ENCODE results near the gene TEPSIN. TPM values are rescaled to one million over a fixed set of nuclear protein-coding genes. Genes with fewer than 3 reads are reported as not detected.
A peak's percentile ranks its signal among the peaks of the same experiment; 100 is the strongest.

The TEPSIN gene
- total RNA-seq, 4 donors from 2014 or later, result 43.0 to 94.5 (median 55.3) TPM

DNA sequence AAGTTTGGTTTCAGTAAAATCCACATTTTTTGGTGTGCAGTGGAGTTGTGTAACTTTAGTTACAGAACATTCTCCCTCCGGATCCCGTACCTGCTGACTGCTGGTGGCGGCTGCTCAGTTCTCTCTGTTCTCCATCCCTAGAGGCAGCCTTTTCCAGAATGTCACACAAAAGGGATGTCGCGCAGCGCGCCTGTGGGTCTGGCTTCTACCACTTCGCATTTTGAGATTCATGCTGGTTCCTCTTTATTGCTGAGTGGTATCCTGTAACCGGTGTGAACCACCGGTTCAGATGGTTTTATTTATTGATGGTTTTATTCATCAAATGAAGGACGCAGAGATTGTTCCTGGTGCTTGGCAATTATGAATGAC, 15.1 kb downstream of the TEPSIN start:
- Histone ChIP-seq H3K27ac (no peak overlapping the region), H3K4me1 (peaks cover 23% of the 10 kb centered on the region), H3K36me3 (peaks cover 1% of the 10 kb centered on the region), H3K9me3 (no peaks in the 10 kb centered on the region), H3K27me3 (no peaks in the 10 kb centered on the region), H3K4me3 (peak overlapping the region; percentile 64)
- TF ChIP-seq EP300 (IDR thresholded peaks at IDR 0.05) (no peak), POLR2A (IDR thresholded peaks at IDR 0.05) (no peak), POLR2AphosphoS5 (IDR thresholded peaks at IDR 0.05) (no peak)
- TF ChIP-seq, protein P1, sequence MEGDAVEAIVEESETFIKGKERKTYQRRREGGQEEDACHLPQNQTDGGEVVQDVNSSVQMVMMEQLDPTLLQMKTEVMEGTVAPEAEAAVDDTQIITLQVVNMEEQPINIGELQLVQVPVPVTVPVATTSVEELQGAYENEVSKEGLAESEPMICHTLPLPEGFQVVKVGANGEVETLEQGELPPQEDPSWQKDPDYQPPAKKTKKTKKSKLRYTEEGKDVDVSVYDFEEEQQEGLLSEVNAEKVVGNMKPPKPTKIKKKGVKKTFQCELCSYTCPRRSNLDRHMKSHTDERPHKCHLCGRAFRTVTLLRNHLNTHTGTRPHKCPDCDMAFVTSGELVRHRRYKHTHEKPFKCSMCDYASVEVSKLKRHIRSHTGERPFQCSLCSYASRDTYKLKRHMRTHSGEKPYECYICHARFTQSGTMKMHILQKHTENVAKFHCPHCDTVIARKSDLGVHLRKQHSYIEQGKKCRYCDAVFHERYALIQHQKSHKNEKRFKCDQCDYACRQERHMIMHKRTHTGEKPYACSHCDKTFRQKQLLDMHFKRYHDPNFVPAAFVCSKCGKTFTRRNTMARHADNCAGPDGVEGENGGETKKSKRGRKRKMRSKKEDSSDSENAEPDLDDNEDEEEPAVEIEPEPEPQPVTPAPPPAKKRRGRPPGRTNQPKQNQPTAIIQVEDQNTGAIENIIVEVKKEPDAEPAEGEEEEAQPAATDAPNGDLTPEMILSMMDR (IDR thresholded peaks at IDR 0.05), result no peak
- 48% methylated on average over 11 of the region's 11 CpGs for WGBS
- no peak for DNase-seq (ENCODE audit: low spot score in 2 of 2)

- H3K27ac ChIP-seq, result no peak within 1 kb of the TSS
- H3K27me3 ChIP-seq, result no peaks in the 10 kb centered on the region
- H3K4me3 ChIP-seq, result peak within 1 kb of the TSS; percentile 64
- 4% methylated on average over 32 of the region's 79 CpGs for WGBS
- H3K4me1 ChIP-seq, result peaks cover 23% of the 10 kb centered on the region
- no peak for TF ChIP-seq POLR2A (IDR thresholded peaks at IDR 0.05)
- no peak for TF ChIP-seq EP300 (IDR thresholded peaks at IDR 0.05)
- peak in 1 of 3 donors; percentile 28 for TF ChIP-seq POLR2AphosphoS5 (IDR thresholded peaks at IDR 0.05)
- TF ChIP-seq, protein P1 (IDR thresholded peaks at IDR 0.05), result no peak
- no peaks in the 10 kb centered on the region for H3K9me3 ChIP-seq
- peaks cover 5% of the 10 kb centered on the region for H3K36me3 ChIP-seq
- peak; percentile 99 for DNase-seq (ENCODE audit: low spot score in 2 of 2)
Observed at GRCh38 chr17:81222906-81223761, 15.7 kb downstream of the TEPSIN start, which contains the start of gene CEP131. CEP131 (minus strand) TSS chr17:81222965; CDS start chr17:81220056, 2,909 bp downstream.

DNA sequence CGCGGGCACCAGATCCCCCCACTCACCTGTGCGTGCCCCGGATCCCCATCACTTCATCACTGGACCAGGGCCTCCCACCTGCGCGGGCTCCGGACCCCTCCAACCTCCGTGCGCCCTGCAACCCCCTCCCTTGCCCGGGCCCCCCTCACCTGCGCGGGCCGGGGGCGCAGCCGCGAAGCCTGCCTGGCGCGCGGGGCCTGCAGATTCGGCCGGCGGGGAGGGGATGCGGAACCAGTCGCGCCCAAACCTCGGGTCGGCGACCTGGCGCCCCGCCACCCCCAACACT, 16.3 kb downstream of the TEPSIN start:
- Histone ChIP-seq H3K36me3 (peaks cover 5% of the 10 kb centered on the region), H3K9me3 (no peaks in the 10 kb centered on the region), H3K4me3 (peak overlapping the region; percentile 64), H3K27me3 (no peaks in the 10 kb centered on the region), H3K27ac (no peak overlapping the region), H3K4me1 (peaks cover 23% of the 10 kb centered on the region)
- TF ChIP-seq, protein P1 (IDR thresholded peaks at IDR 0.05), result no peak
- TF ChIP-seq POLR2A (IDR thresholded peaks at IDR 0.05), result no peak
- no peak for TF ChIP-seq POLR2AphosphoS5 (IDR thresholded peaks at IDR 0.05)
- TF ChIP-seq EP300 (IDR thresholded peaks at IDR 0.05), result no peak
- no peak for DNase-seq (ENCODE audit: low spot score in 2 of 2)
- WGBS, result 0% methylated on average over 4 of the region's 30 CpGs

GRCh38 chr17:81221842-81222619, 16.8 kb downstream of the TEPSIN start:
- Histone ChIP-seq H3K4me3 (peak overlapping the region; percentile 64), H3K27ac (no peak overlapping the region), H3K27me3 (no peaks in the 10 kb centered on the region), H3K9me3 (no peaks in the 10 kb centered on the region), H3K4me1 (peaks cover 23% of the 10 kb centered on the region), H3K36me3 (peaks cover 5% of the 10 kb centered on the region)
- peak in 1 of 2 donors; percentile 66 for DNase-seq (ENCODE audit: low spot score in 2 of 2)
- no peak for TF ChIP-seq EP300 (IDR thresholded peaks at IDR 0.05)
- no peak for TF ChIP-seq POLR2A (IDR thresholded peaks at IDR 0.05)
- WGBS, result 29% methylated on average over 10 of the region's 24 CpGs

DNA sequence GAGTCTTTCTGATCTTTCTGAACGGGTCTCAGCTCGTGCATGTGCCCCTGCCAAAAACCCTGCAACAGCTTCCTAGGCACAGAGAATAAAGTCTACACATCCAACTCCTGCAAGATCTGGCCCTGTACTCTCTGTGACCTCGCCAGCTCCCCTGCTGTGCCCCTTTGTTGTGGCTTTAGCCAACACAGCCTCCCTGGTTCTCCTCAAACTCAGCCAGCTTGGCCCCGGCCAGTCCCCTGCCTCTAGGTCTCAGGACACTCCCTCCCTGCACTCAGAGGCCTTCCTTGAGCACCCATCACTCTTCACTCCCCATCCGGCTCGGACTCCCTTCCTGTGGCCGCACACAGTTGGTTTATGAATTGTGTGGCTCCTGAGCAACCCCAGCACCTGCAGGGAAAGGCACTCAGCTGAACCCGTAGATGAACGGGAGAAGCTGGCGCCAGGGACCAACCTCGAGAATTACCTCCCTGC, 17.4 kb downstream of the TEPSIN start:
- Histone ChIP-seq H3K4me1 (peaks cover 23% of the 10 kb centered on the region), H3K4me3 (peak overlapping the region; percentile 64), H3K27ac (no peak overlapping the region), H3K36me3 (peaks cover 5% of the 10 kb centered on the region), H3K9me3 (no peaks in the 10 kb centered on the region), H3K27me3 (no peaks in the 10 kb centered on the region)
- DNase-seq (ENCODE audit: low spot score in 2 of 2), result no peak
- no peak for TF ChIP-seq EP300 (IDR thresholded peaks at IDR 0.05)
- no peak for TF ChIP-seq POLR2A (IDR thresholded peaks at IDR 0.05)
- TF ChIP-seq POLR2AphosphoS5 (IDR thresholded peaks at IDR 0.05), result no peak
- TF ChIP-seq, protein P1 (IDR thresholded peaks at IDR 0.05), result no peak
- WGBS, result 62% methylated on average over 9 of the region's 11 CpGs
